GM12878 (cell line): ENCODE results near the gene AP1G2. TPM values are rescaled to one million over a fixed set of nuclear protein-coding genes. Genes with fewer than 3 reads are reported as not detected.

Source experiments
- BHLHE40 ChIP-seq, 2 experiments: fragments of 450-650 bp in 1 of 2; IDR thresholded peaks; 2 replicates each; pipeline ENCODE4 v1.6.1; 2011 to 2017; ENCODE audit warnings: low read depth in 2 of 2, borderline replicate concordance in 1 of 2, improper control_type of control experiment in 1 of 2, low read length in 1 of 2, mild to moderate bottlenecking in 1 of 2
- CREB1 ChIP-seq: IDR thresholded peaks from 2 replicates; pipeline ENCODE4 v1.6.1; 2012; ENCODE audit warnings: low read depth, mild to moderate bottlenecking, inconsistent platforms
- DPF2 ChIP-seq: fragments of 450-650 bp; IDR thresholded peaks from 2 replicates; pipeline ENCODE4 v1.6.1; 2017; ENCODE audit warnings: mild to moderate bottlenecking
- IRF4 ChIP-seq: IDR thresholded peaks from 2 replicates; pipeline ENCODE4 v1.6.1; 2011; ENCODE audit warnings: low read depth, low read length
- MXI1 ChIP-seq: fragments of 150-350 bp; IDR thresholded peaks from 2 replicates; pipeline ENCODE4 v1.6.1; 2011; ENCODE audit warnings: low read depth, mild to moderate bottlenecking, inconsistent platforms, low read length, improper control_type of control experiment
- NBN ChIP-seq: fragments of 450-650 bp; IDR thresholded peaks from 2 replicates; pipeline ENCODE4 v1.6.1; 2016
- NRF1 ChIP-seq: conservative IDR thresholded peaks from 2 replicates; pipeline ENCODE4 v1.6.1; 2011; ENCODE audit warnings: mild to moderate bottlenecking, low read depth, low read length, improper control_type of control experiment
- POLR2AphosphoS2 ChIP-seq: IDR thresholded peaks from 2 replicates; pipeline ENCODE4 v1.6.1; 2011; ENCODE audit warnings: low read depth, mild to moderate bottlenecking, low read length, improper control_type of control experiment, moderate library complexity
- REST ChIP-seq: IDR thresholded peaks from 2 replicates; pipeline ENCODE4 v1.6.1; 2012; ENCODE audit warnings: mild to moderate bottlenecking, low read depth, low read length
- SIX5 ChIP-seq: IDR thresholded peaks from 2 replicates; pipeline ENCODE4 v1.6.1; 2011; ENCODE audit warnings: mild to moderate bottlenecking, low read depth, low read length, moderate library complexity; ENCODE audit not compliant: severe bottlenecking
- SMAD5 ChIP-seq: IDR thresholded peaks from 2 replicates; pipeline ENCODE4 v1.6.1; 2016; ENCODE audit warnings: antibody characterized with exemption, low read depth
- TCF12 ChIP-seq: IDR thresholded peaks from 2 replicates; pipeline ENCODE4 v1.6.1; 2011; ENCODE audit warnings: low read depth, mild to moderate bottlenecking, low read length
- ZNF592 ChIP-seq: fragments of 450-650 bp; IDR thresholded peaks from 2 replicates; pipeline ENCODE4 v1.6.1; 2017; ENCODE audit warnings: mild to moderate bottlenecking, moderate library complexity
- ZNF687 ChIP-seq: fragments of 450-650 bp; IDR thresholded peaks from 2 replicates; pipeline ENCODE4 v1.6.1; 2017; ENCODE audit warnings: mild to moderate bottlenecking, moderate library complexity
- polyA plus RNA-seq, 11 experiments: library from polyadenylated mRNA; depleted of rRNA in 4 of 11; unstranded in 6 of 11; stranded (reverse) in 5 of 11; fragments of >200 nt; fragmentation: Nextera tagmentation in 4 of 11; fragmentation: Illumina TruSeq in 1 of 11; extraction: Ambion mirVana in 4 of 11; extraction: Trizol in 1 of 11; gene quantifications; 1 replicate in 1 of 11; 2 replicates in 10 of 11; pipeline versions ENCODE4 v1.2.1 to v1.2.3, GENCODE V29; 2011 to 2016; ENCODE audit warnings: inconsistent platforms in 2 of 11, missing spikeins in 2 of 11, low read depth in 1 of 11
- total RNA-seq, 4 experiments: library from RNA; depleted of rRNA in 3 of 4; stranded (reverse); fragments of >200 nt in 3 of 4; fragmentation: Illumina TruSeq in 1 of 4; extraction: Trizol in 1 of 4; gene quantifications; 2 replicates each; pipeline versions ENCODE4 v1.2.1 to v1.2.3, GENCODE V29; 2013 to 2021
- TF ChIP-seq, protein P1 (sequence below): fragments of 450-650 bp; IDR thresholded peaks from 2 replicates; pipeline ENCODE4 v1.6.1; 2017; ENCODE audit warnings: low read depth, mild to moderate bottlenecking, moderate library complexity

AP1G2 gene
- total and polyA plus RNA-seq, 10 of the 15 experiments (the other 5 are each of a cell fraction or from before 2014, with no cell fraction given) = 41.5 to 146 (median 103) TPM

DNA sequence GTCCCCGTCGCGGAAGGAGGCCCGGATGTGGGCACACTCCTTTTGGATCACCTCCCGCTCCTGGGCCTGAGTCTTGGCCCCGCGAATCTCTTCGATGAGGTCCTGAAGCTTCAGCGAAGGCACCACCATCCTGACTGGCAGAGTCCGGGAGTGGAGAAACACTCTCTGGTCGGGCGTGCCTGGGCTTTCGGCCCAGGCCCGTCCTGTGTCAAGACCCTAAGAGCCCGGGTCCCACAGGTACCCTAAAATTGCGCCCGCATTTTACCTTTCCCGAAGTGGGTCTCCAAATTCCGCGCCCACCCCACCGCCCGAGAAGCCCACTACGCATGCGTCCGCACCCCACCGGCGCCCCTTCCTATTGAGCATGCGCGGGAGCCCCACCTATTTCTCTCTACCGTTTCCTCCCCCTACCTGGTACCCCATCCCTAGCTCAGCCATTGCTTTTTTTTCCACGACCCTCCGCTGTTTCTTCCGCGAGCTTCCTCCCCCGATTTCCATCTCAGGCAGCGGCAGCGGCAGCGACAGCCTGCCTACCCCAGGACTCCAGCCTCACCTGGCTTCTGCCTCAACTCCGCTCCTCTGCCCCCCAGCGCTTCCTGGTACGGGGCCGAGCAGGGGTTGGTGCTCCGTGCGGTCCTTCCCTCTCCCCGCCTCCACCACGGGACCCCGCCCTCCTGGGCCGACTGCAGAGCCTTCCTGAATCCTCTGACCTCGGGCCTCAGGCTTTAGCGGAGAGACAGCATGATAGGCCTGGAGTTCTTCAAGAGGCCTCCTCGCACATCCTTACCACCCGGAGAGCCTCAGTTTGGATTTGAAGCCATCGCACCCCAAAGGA is at the start of gene AP1G2 (continued):
- TF ChIP-seq ZNF592 (no peak), POLR2AphosphoS2 (peak; percentile 93), NRF1 (peak; percentile 95), ZNF687 (peak; percentile 74), BHLHE40 (IDR thresholded peaks at IDR 0.05; ENCODE audit: borderline replicate concordance in 1 of 2, low read depth in 2 of 2, low read length in 1 of 2) (peak in 1 of 2 experiments; percentile 13; a peak in 1 of 4 replicates), CREB1 (0 out of 2 replicates have a peak, but pooled peaks have one; percentile 3), SMAD5 (peak; percentile 85; the same call in 1 of the 2 replicates), DPF2 (peak; percentile 29; the same call in 1 of the 2 replicates), NBN (peak; percentile 96), SIX5 (no peak), IRF4 (0 out of 2 replicates have a peak, but pooled peaks have one; percentile 28), TCF12 (0 out of 2 replicates have a peak, but pooled peaks have one; percentile 6), REST (no peak), MXI1 (peak; percentile 83)
- TF ChIP-seq, protein P1, sequence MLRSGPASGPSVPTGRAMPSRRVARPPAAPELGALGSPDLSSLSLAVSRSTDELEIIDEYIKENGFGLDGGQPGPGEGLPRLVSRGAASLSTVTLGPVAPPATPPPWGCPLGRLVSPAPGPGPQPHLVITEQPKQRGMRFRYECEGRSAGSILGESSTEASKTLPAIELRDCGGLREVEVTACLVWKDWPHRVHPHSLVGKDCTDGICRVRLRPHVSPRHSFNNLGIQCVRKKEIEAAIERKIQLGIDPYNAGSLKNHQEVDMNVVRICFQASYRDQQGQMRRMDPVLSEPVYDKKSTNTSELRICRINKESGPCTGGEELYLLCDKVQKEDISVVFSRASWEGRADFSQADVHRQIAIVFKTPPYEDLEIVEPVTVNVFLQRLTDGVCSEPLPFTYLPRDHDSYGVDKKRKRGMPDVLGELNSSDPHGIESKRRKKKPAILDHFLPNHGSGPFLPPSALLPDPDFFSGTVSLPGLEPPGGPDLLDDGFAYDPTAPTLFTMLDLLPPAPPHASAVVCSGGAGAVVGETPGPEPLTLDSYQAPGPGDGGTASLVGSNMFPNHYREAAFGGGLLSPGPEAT = peak; percentile 51; the same call in 1 of the 2 replicates
